Retinal pigment epithelial cell (primary cell): ENCODE data around the gene TTC38.

ENCODE experiments used
- DNase-seq: peaks from one replicate; pipeline ENCODE4 v3.0.0-alpha.2; 2010; ENCODE audit warnings: low read depth
- H3K4me3 ChIP-seq: 2 replicates; pipeline ENCODE4 v1.5.1; 2011; ENCODE audit warnings: mild to moderate bottlenecking, low read length, control low read depth, moderate library complexity
- CTCF ChIP-seq: conservative IDR thresholded peaks from 2 replicates; pipeline ENCODE4 v1.5.1; 2011; ENCODE audit warnings: low read depth, low read length, control low read depth, inconsistent platforms

Gene TTC38

GRCh38 chr22:46239261-46240048, 28.4 kb upstream of the TTC38 start:
- TF ChIP-seq CTCF = no peak
- no peak overlapping the region for H3K4me3 ChIP-seq
- no peak for DNase-seq

- no peak overlapping the region for H3K4me3 ChIP-seq
- no peak for DNase-seq
- TF ChIP-seq CTCF = no peak
Observed at GRCh38 chr22:46240073-46240472, 27.7 kb upstream of the TTC38 start.

- TF ChIP-seq CTCF = no peak
- H3K4me3 ChIP-seq = no peak overlapping the region
- DNase-seq = no peak
Observed at GRCh38 chr22:46240506-46240905, 27.3 kb upstream of the TTC38 start.

- no peak for TF ChIP-seq CTCF
- no peak for DNase-seq
- no peak overlapping the region for H3K4me3 ChIP-seq
Observed at GRCh38 chr22:46240907-46241306, 26.9 kb upstream of the TTC38 start.

- no peak for TF ChIP-seq CTCF
- H3K4me3 ChIP-seq = no peak overlapping the region
- no peak for DNase-seq
Observed at GRCh38 chr22:46241396-46242007, 26.3 kb upstream of the TTC38 start.

- H3K4me3 ChIP-seq = no peak overlapping the region
- DNase-seq = no peak
- TF ChIP-seq CTCF = no peak
Observed at GRCh38 chr22:46242076-46242475, 25.7 kb upstream of the TTC38 start.

- no peak for TF ChIP-seq CTCF
- DNase-seq = no peak
Observed at GRCh38 chr22:46244771-46245170, 23.0 kb upstream of the TTC38 start.

More at GRCh38 chr22:46244771-46245170, 23.0 kb upstream of the TTC38 start:
- H3K4me3 ChIP-seq = no peak overlapping the region
